GM21381 (cell line): ENCODE results near the gene RAD51D.
"Not testable (repeated sequence)": the region's sequence is repeated elsewhere in the genome, so short reads cannot be mapped to it uniquely, and the experiment has no call there.

ENCODE experiments used
- ATAC-seq: cut with Tn5 transposase; IDR thresholded peaks from one replicate; pipeline ENCODE4 v1.9.1; 2021; ENCODE audit warnings: mild to moderate bottlenecking, moderate library complexity; ENCODE audit not compliant: unreplicated experiment

Gene RAD51D

DNA sequence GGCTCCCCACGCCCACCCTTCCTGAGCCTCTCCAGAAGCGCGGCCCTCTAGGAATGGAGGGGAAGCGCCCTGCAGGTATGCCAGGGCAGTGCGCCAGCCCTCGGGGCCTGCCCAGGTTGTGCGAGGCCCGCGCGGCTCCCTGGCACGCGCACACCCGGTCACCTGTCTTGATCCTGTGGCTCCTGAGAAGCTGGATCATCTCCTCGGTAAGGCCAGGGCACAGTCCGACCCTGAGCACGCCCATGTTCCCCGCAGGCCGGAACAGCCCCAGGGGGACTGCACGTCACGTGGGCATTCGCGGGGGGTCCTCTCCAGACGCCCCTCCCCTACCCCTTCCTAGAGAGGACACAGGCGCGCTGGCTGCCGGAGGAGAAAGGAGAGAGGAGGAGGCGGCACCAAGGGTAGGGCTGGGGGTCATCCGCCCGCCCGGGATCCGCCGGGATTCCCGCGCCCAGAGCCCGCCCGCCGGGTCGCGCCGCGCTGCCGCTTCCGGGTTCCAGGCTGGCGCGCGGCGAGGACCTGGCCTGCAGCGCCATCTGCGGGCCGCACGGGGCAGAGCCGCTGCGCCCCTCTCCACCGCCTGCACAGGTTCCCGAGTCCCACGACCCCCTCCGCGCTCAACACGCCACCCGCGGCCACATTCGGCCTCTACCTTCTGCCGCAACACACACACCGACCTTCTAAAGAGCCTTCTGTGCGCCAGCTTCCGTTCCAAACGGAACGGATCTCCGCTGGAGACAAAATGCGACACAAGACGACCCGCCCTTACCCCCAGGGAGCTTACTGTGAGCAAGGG, at the start of gene RAD51D:
Gene RAD51D (minus strand): TSS at position 491 of the 796 bp plus-strand sequence. CDS start 247 bp downstream, at position 244.
- peak; percentile 83 for ATAC-seq

DNA sequence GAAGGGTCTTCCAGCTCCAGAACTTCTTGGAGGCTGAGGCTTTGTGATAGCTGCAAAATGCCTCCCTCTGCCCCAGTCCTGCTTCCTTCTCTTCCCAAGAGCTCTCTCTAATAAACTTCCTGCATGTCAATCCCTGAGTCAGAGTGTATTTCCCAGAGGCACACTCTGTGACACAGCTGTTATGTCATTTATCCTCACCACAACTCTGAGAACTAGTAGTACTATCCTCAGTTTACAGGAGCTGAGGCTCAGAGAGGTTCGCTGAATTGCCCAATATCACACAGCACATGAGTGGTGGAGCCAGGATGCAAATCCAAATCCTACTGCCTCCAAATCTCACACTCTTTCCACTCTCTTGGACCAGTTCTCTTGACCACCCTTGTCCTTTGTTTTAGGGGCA, 48.0 kb upstream of the RAD51D start:
- no peak for ATAC-seq

DNA sequence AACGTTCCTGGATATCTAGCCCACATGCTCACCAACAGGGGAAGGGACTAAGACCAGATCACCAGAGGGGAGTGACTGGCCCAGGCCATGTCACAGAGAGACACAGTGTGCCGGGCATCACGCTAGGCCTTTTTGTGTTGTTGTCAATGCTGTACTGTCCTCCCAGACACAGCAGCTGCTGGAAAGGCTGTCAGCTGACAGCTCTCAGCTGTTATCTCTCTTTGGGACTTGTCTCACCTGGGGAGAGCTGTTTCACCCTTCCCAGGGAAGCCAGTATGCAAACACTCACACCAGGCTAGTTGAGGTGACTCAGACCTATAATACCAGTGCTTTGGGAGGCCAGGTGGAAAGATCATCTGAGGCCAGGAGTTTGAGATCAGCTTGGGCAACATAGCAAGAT, 47.4 kb upstream of the RAD51D start:
- ATAC-seq, result no peak

DNA sequence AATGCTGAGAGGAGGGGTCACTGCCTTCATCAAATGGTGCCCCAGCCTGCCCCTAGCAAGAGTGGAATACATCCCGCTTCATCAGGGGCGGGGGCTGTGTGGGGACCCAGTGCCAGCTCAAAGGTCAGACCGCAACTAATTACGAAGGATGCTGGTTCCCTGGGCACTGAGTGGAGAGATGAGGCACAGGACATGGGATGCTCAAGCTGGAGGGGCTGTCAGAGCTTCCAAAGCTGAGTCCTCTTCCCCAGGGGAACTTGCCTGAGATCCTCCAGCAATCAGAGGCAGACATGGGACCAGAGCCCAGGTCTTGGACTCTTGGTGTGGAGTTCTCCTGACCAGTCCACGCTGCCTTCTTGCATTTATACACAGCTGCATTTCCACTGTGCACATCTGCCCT, 46.9 kb upstream of the RAD51D start:
- ATAC-seq, result no peak

DNA sequence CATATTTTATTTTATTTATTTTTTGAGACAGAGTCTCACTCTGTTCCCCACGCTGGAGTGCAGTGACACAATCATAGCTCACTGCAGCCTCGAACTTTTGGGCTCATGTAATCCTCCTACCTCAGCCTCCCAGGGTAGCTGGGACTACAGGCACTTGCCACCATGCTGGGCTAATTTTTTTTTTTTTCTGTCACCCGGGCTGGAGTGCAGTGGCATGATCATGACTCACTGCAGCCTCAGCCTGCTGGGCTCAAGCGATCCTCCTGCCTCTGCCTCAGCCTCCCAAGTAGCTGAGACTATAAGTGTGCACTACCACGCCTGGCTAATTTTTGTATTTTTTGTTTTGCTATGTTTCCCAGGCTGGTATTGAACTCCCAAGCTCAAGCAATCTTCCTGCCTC, 45.1 kb upstream of the RAD51D start:
- ATAC-seq, result no peak

DNA sequence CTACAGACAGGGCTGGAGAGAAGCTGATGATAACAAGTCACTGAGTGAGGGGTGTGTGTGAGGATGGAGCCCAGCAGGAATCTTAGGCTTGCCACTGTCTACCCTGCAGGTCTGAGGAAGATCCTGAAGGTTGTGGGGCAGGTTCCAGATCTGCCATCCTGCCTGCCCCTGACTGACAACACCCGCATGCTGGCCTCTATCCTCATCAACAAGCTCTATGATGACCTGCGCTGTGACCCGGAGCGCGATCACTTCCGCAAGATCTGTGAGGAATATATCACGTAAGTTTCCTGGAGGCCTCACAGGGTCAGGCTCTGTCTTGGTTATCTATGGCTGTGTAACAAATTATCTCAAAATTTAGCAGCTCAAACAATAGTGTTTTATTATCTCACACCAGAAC, 44.2 kb upstream of the RAD51D start:
- no peak for ATAC-seq

DNA sequence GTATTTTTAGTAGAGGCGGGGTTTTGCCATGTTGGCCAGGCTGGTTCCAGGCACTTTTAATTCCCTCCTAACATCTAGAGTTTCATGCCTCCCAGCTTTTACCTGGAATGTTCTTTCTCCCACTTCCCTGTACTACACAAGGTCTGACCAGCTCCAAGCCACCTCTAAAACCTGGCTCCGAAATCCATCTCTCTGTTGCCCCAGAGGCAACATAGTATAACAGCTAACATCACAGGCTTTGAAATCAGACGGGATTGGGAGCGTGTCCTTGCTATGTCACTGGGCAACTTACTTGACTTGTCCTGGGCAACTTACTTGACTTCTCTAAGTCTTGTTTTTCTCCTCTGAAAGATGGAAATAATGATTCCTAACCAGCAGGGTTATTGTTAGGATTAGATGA, 43.1 kb upstream of the RAD51D start:
- ATAC-seq, result no peak

DNA sequence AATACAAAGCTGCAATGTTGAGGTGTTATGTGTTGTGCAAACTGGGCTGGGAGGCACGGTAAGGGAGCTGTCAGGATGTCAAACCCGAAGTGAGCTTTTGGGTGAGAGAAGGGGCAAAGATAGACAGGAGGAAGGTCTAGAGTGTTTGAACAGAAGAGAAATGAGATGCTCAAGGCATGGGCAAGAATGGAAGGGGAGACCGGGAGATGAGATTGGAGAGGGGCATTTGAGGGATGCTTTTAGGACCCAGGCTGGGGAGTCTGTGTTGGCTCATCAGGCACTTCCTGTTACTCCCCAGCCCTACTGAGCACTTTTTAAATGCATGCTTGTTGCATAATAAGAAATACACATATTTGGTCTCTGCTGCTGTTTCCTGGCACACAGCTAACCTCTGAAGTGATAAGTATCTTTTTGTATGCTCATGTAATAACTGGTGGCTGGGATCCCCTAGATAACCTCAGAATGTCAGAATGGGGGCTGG, 41.7 kb upstream of the RAD51D start:
- ATAC-seq, result no peak

DNA sequence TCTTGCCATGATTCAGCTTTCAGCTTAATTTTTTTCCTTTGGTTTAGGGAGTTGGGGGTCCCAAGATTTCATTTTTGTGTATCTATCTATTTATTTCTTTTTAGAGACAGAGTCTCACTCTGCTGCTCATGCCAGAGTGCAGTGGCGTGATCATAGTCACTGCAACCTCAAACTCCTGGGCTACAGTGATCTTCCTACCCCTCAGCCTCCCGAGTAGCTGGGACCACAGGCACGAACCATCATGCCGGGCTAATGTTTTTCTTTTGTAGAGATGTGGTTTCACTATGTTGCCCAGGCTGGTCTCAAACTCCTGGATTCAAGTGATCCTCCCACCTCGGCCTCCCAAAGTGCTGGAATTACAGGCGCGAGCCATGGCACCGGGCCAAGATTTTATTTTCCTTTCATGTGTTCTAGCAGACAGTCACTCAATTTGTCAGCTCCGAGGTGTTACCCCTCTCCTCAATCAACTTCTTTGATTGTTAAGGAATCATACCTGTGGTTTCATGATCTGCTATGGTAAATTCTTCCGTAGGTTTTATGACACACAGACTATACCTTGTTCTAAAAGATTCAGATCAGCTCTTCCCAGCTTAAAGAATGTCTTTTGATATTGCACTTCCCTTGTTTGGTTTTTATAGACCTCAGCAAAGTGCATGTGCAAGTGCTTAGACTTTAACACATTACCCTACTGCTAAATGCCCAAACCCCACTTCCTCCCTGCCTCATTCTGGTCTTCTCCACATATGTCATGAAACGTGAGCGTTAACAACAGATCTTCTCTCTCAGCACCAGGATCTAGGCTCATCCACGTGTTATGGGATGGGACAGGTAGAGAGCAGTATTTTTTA, 40.9 kb upstream of the RAD51D start:
- ATAC-seq, result no peak

DNA sequence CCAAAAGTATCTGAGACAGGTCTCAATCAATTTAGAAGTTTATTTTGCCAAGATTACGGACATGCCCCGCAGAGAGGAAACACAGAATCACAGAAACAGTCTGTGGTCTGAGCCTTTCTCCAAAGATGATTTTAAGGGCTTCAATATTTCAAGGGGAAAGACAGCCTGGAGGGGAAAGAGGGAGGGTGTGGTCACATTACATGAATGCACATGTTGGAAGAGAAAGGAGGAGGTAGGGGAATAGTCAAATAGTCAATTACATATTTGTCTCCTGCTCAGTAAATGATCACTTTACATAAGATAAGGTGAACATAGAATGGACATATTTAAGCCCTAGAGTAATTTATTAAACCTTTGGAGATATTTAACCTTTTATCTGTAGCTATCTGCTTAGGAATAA, 40.3 kb upstream of the RAD51D start:
- ATAC-seq, result no peak

DNA sequence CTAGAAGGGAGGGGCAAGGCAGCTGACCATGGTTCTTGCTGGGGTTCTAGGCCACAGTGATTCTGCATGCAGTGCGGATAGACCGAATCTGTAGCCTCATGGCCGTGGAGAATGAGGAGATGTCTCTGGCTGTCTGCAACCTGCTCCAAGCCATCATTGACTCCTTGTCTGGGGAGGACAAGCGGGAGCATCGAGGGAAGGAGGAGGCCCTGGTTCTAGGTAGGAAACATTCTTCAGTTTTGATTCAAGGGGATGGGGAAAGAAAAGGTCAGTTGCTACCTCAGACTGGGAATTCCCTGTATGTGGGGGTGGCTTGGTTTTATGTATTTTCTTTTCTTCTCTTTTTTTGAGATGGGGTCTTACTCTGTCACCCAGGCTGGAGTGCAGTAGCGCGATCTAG, 35.6 kb upstream of the RAD51D start:
- ATAC-seq, result no peak

DNA sequence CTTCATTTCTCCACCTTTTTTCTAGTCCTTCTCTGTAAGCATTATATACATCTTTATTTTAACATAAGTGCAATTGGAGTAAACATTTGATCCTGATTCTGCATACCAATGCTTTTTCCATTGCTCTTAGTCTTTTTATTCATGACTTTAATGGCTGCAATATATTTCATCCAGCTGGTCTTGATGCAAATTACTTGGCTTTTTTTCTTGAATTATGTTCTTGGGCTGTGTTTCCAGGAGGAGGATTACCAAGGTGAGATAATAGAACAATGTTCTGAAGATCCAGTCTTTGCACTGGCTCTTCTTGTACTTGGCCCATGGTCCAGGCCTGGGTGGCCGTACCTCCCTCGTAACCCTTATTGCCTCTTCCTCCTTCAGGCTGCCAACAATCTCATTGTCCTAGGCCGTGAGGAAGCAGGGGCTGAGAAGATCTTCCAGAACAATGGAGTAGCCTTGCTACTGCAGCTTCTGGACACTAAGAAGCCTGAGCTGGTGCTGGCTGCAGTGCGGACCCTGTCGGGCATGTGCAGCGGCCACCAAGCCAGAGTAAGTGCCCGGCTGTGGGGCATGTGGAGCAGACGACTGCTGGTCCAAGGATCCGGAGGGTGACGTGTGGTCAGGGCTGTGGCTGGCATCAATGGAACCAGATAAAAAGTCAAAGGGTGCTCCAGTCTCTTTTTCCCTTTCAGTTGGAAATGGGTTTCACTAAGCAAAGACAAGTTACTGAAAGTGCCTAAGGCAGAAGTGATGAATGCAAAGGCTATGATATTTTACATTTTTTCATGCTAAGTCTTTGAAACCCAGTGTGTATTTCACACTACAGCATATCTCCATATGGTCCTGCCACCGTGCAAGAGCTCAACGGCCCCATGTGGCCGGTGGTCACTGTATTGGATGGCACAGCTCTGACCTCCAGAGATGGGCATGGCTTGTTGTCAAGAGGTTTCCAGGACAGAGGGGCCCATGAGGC, 34.8 kb upstream of the RAD51D start:
- ATAC-seq, result no peak

DNA sequence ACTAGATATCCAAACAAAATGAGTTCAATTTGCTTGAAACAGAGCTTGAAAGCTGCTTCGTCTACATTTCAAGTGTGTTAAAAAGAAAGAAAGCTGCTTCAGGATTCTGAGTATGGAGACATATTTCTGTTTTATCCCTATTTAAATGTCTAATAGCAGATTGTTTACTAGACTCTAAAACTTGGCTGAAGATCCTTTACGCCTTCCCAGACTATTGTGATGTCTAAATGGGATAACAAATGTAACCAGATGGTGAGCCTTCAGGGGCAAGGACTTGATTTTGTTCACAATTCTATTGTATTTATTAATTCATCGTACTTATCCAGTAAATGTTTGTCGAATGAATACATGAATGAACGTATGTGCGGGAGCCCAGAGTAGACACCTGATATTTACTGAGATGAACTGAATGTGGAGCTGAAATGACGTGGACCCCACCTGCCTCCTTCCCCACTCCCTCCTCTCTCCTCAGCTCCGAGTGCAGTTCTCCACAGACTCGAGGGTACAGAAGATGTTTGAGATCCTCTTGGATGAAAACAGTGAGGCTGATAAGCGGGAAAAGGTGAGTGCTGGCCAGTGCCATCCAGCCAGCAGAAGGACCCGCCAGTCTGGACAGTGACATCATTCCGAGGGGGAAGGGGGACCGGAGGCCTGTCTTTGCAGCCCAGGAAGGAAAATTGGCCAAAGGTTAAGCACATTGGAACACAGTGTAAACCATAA, 32.9 kb upstream of the RAD51D start:
- ATAC-seq, result no peak

DNA sequence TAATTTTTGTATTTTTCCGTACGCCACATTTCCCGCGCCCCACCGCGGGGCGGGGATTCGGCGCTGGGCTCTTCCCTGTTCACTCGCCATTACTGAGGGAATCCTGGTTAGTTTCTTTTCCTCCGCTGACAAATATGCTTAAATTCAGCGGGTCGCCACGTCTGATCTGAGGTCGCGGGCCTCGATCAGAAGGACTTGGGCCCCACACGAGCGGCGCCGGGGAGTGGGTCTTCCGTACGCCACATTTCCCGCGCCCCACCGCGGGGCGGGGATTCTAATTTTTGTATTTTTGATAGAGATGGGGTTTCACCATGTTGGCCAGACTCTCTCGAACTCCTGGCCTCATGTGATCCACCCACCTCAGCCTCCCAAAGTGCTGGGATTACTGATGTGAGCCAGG, 31.4 kb upstream of the RAD51D start:
- ATAC-seq, result not testable (repeated sequence)

DNA sequence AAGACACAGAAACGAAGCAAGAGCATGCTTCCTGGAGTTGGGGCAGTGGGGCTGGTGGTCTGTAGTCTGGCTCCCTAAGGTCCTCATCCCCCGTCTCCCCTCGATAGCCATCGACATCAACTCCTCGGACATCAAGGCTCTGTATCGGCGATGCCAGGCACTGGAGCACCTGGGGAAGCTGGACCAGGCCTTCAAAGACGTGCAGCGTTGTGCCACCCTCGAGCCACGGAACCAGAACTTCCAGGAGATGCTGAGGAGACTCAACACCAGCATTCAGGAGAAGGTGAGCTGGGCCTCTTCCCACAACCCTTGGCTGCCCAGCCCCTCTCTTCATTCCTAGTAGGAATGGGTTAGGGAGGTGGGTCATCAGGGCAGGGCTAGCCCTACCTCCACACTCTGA, 30.3 kb upstream of the RAD51D start:
- ATAC-seq, result no peak

DNA sequence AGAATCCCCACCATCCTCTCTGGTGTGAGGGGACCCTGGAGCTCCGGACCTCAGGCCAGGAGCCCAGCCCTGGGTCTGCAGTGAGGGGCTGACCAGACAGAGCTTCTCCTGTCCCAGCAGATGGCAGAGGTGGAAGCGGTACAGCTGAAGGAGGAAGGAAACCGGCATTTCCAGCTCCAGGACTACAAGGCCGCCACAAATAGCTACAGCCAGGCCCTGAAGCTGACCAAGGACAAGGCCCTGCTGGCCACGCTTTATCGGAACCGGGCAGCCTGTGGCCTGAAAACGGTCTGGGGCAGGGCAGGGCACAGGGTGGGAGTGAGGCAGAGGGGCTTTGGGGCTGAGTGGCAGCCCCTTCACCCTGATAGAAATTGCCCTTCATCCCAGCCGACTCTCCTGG, 28.5 kb upstream of the RAD51D start:
- ATAC-seq, result no peak

DNA sequence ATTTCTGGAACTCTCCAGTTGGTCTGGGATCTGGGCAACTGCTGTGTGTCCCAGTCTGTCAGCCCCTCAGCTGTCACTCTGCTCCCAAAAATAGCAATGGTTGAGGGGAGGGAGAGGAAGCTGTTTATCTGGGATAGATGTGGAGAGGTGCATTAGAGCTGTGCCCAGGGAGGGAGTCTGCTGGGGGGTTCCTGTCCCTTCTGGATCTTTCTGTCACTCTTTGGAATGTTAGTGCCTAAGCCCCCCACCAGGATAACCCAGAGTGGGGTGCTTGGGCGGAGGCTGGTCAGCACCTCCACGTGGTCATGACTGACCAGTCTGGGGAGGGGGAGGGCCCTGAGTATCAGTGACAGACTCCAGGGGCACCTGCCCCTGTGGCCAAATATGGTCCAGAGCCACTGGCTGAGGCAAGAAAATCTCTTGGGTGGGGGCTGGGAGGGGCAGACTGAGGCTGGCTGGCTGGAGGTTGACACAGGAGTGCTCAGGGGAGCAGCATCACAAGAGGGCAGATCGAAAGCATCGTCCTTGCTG, 27.8 kb upstream of the RAD51D start, which contains the start of gene UNC45B:
Gene UNC45B (plus strand): TSS at position 443 of the 531 bp plus-strand sequence. CDS start 447 bp downstream, outside the sequence.
- no peak for ATAC-seq

DNA sequence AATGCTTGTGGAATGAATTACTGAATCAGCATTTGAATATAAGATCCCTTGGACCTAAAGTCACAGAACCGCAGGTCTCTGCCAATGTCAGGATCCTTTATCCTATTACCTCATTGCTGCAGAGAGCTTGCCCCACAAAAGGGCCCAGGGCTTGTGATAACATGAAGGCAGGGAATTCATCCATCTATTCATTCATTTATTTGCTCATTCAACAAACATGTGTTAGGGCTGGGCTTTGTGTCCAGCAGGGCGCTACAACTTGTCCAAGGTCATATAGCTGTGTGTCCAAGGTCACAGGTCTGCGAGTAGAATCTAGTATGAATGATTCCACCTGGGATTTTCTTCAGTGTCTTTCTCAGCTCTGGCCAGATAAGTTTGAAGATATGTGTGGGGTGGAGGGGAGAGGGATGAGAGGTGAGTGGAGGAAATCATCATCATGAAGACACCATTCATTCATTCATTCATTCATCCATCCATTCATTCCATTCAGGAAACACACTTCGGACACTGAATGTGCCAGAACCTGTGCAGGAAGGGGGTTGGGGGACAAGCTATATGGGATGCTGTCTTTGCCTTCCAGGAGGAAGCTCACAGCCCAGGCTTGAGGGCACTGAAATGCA, 26.7 kb upstream of the RAD51D start:
- ATAC-seq, result no peak

DNA sequence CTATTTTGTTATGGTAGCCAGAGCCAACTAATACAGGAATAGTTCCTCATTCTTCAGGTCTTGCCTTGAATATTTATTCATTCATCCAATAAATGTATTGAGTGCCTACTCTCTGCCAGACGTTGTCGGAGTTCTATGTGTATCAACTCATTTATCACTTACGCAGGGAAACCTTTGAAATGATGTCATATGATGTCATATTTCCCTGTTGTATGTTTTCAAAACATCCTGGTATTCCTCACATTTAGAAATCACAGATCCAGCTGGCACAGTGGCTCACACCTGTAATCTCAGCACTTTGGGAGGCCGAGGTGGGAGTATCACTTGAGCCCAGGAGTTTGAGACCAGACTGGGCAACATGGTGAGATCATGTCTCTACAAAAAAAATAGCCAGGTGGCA, 25.2 kb upstream of the RAD51D start:
- ATAC-seq, result no peak

DNA sequence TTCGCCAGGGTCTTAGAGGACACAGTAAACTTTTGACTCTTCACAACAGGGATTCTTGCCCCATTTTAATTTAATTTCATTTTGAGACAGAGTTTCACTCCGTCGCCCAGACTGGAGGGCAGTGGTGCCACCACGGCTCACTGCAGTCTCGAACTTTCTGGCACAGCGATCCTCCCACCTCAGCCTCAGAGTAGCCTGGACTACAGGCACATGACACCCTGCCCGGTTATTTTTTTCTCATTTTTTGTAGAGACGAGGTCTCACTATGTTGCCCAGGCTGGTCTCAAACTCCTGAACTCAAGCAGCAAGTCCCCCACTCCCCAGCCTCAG, 22.8 kb upstream of the RAD51D start:
- no peak for ATAC-seq
